Measurements from ENCODE around the gene SF3B1. TPM values are rescaled to one million over a fixed set of nuclear protein-coding genes. Genes with fewer than 3 reads are reported as not detected.
"Not testable (repeated sequence)": the region's sequence is repeated elsewhere in the genome, so short reads cannot be mapped to it uniquely, and the experiment has no call there.

SF3B1 gene
- total RNA-seq (2022) (234 and 249 TPM in 2 replicates), Bru-seq, nascent RNA (percentile 96 among the genes with signal in this experiment), BruChase-seq, experiment 1, labeled RNA remaining after a 6-hour chase (percentile 99 among the genes with signal in this experiment), BruChase-seq, experiment 2, labeled RNA remaining after a 2-hour chase (percentile 97 among the genes with signal in this experiment)
- long read RNA-seq, full-length matches to known transcripts, result 187 of 235 reads
- long read RNA-seq, partial matches to known transcripts, result 18 of 235 reads
- long read RNA-seq, other reads (novel, unspliced or antisense), result 30 of 235 reads

GRCh38 chr2:197434541-197435513 is at the start of gene SF3B1:
TSS of gene SF3B1 (minus strand) at chr2:197435028. CDS start at chr2:197434999, 29 bp downstream.
- no peaks in the 10 kb centered on the region for H3K27me3 Mint-ChIP-seq (ENCODE audit: unreplicated experiment)
- H3K4me3 Mint-ChIP-seq (ENCODE audit: low read depth, unreplicated experiment), result peak within 1 kb of the TSS; percentile 76
- H3K9me3 Mint-ChIP-seq (ENCODE audit: low read depth, unreplicated experiment), result no peaks in the 10 kb centered on the region
- peaks cover 34% of the 10 kb centered on the region for H3K4me1 Mint-ChIP-seq (ENCODE audit: low read depth, unreplicated experiment)
- peaks cover 38% of the 10 kb centered on the region for H3K36me3 Mint-ChIP-seq (ENCODE audit: insufficient read depth, unreplicated experiment)
- no TSS peak for BruUV-seq (replicated peaks)
- intact Hi-C loops (cut with micrococcal nuclease; ENCODE audit: unreplicated experiment), result no loop called here
- CTCF ChIA-PET, result interaction anchor here (0.6 to 1.7 kb wide), 3 partner anchors 18 to 65 kb away, joined by 3 to 7 read pairs (median 5); partner anchors contain the start of genes COQ10B, HSPD1 and HSPE1
- TF ChIP-seq CTCF (IDR thresholded peaks at IDR 0.05; ENCODE audit: unreplicated experiment), result no peak
- H3K27ac Mint-ChIP-seq (ENCODE audit: unreplicated experiment), result peak within 1 kb of the TSS; percentile 99
- DNase-seq, result peak; percentile 98

GRCh38 chr2:197484248-197484647 is 49.4 kb upstream of the SF3B1 start:
- H3K9me3 Mint-ChIP-seq (ENCODE audit: low read depth, unreplicated experiment); H3K4me3 Mint-ChIP-seq (ENCODE audit: low read depth, unreplicated experiment); BruUV-seq (replicated peaks); intact Hi-C loops (cut with micrococcal nuclease; ENCODE audit: unreplicated experiment); DNase-seq; H3K27me3 Mint-ChIP-seq (ENCODE audit: unreplicated experiment); H3K27ac Mint-ChIP-seq (ENCODE audit: unreplicated experiment); H3K4me1 Mint-ChIP-seq (ENCODE audit: low read depth, unreplicated experiment): not testable (repeated sequence)
- CTCF ChIA-PET, result interaction anchor here (0.6 kb wide), 1 partner anchor 690 kb away, joined by 3 read pairs; no protein-coding TSS in a partner anchor
- H3K36me3 Mint-ChIP-seq (ENCODE audit: insufficient read depth, unreplicated experiment), result peaks cover 73% of the 10 kb centered on the region

GRCh38 chr2:197480165-197481036 is 45.6 kb upstream of the SF3B1 start:
- intact Hi-C loops (cut with micrococcal nuclease; ENCODE audit: unreplicated experiment), result no loop called here
- Mint-ChIP-seq H3K4me1 (ENCODE audit: low read depth, unreplicated experiment) (no peaks in the 10 kb centered on the region), H3K9me3 (ENCODE audit: low read depth, unreplicated experiment) (peaks cover 2% of the 10 kb centered on the region), H3K27me3 (ENCODE audit: unreplicated experiment) (no peaks in the 10 kb centered on the region), H3K27ac (ENCODE audit: unreplicated experiment) (no peak overlapping the region), H3K36me3 (ENCODE audit: insufficient read depth, unreplicated experiment) (peaks cover 50% of the 10 kb centered on the region), H3K4me3 (ENCODE audit: low read depth, unreplicated experiment) (no peak overlapping the region)
- BruUV-seq (replicated peaks), result no TSS peak
- no peak for TF ChIP-seq CTCF (IDR thresholded peaks at IDR 0.05; ENCODE audit: unreplicated experiment)
- DNase-seq, result no peak
- CTCF ChIA-PET, result no interaction called here

- Mint-ChIP-seq H3K4me1 (ENCODE audit: low read depth, unreplicated experiment) (no peaks in the 10 kb centered on the region), H3K27me3 (ENCODE audit: unreplicated experiment) (no peaks in the 10 kb centered on the region), H3K9me3 (ENCODE audit: low read depth, unreplicated experiment) (no peaks in the 10 kb centered on the region), H3K36me3 (ENCODE audit: insufficient read depth, unreplicated experiment) (peaks cover 40% of the 10 kb centered on the region), H3K27ac (ENCODE audit: unreplicated experiment) (no peak overlapping the region), H3K4me3 (ENCODE audit: low read depth, unreplicated experiment) (no peak overlapping the region)
- TF ChIP-seq CTCF (IDR thresholded peaks at IDR 0.05; ENCODE audit: unreplicated experiment), result no peak
- intact Hi-C loops (cut with micrococcal nuclease; ENCODE audit: unreplicated experiment), result no loop called here
- CTCF ChIA-PET, result no interaction called here
- no peak for DNase-seq
- no TSS peak for BruUV-seq (replicated peaks)
Measured at GRCh38 chr2:197477797-197478196, 43.0 kb upstream of the SF3B1 start.
